Activated CD8-positive, alpha-beta T cell treated with anti-CD3 and anti-CD28 coated beads, Interleukin-2, amount 10 ng/mL, durations not matched to agents 7 days and 5 days (primary cell): ENCODE measurements around the gene RIOK1. TPM values are rescaled to one million over a fixed set of nuclear protein-coding genes. Genes with fewer than 3 reads are reported as not detected.
A peak's percentile ranks its signal among the peaks of the same experiment; 100 is the strongest.
"Not testable (repeated sequence)": the region's sequence is repeated elsewhere in the genome, so short reads cannot be mapped to it uniquely, and the experiment has no call there.

Source experiments
- ATAC-seq: fragments of 150-1000 bp; cut with Tn5 transposase; one replicate; pipeline ENCODE4 v1.10.0; 2021; ENCODE audit warnings: moderate library complexity
- CTCF ChIA-PET: fragments of 350-600 bp; sonication (Branson Sonifier 250); formaldehyde crosslinking; loops from one replicate; lab custom pipeline; 2021; ENCODE audit warnings: antibody characterized with exemption; lab: Charles Lee
- POLR2A ChIA-PET: fragments of 350-600 bp; sonication (Branson Sonifier 250); formaldehyde crosslinking; loops from one replicate; lab custom pipeline; 2021; ENCODE audit warnings: antibody characterized with exemption; lab: Charles Lee
- DNase-seq: peaks from one replicate; pipeline ENCODE4 v3.0.0-alpha.2; 2020
- H3K27ac Mint-ChIP-seq: one replicate; pipeline ENCODE4 v1.8.0; 2021; ENCODE audit warnings: mild to moderate bottlenecking, mixed read lengths
- H3K27me3 Mint-ChIP-seq: one replicate; pipeline ENCODE4 v1.8.0; 2021; ENCODE audit warnings: low read depth, mixed read lengths
- H3K36me3 Mint-ChIP-seq: one replicate; pipeline ENCODE4 v1.8.0; 2021; ENCODE audit warnings: low read depth, mixed read lengths
- H3K4me1 Mint-ChIP-seq: one replicate; pipeline ENCODE4 v1.8.0; 2021; ENCODE audit warnings: low read depth, mixed read lengths
- H3K4me3 Mint-ChIP-seq: one replicate; pipeline ENCODE4 v1.8.0; 2021; ENCODE audit warnings: mild to moderate bottlenecking, mixed read lengths
- H3K9me3 Mint-ChIP-seq: one replicate; pipeline ENCODE4 v1.8.0; 2022; ENCODE audit warnings: mixed read lengths; ENCODE audit not compliant: insufficient read depth
- total RNA-seq, 2 experiments: library from RNA; stranded (reverse); gene quantifications; one replicate each; pipeline ENCODE4 v1.2.3, GENCODE V29; 2021

Gene RIOK1
- total RNA-seq: 10 to 100 TPM; 35.8 to 37.0 TPM

- H3K9me3 Mint-ChIP-seq: no peaks in the 10 kb centered on the region
- peaks cover 35% of the 10 kb centered on the region for H3K36me3 Mint-ChIP-seq
- ChIA-PET POLR2A (interaction anchor here (0.5 to 2.6 kb wide), 5 partner anchors 10 to 200 kb away, joined by 3 to 23 read pairs (median 6); partner anchors contain the start of genes SNRNP48 and SSR1), CTCF (interaction anchor here (0.6 to 2.2 kb wide), 11 partner anchors 10 to 221 kb away, joined by 3 to 12 read pairs (median 3); no protein-coding TSS in a partner anchor)
- ATAC-seq: peak; percentile 96
- peaks cover 39% of the 10 kb centered on the region for H3K4me1 Mint-ChIP-seq
- peak; percentile 96 for DNase-seq
- no peaks in the 10 kb centered on the region for H3K27me3 Mint-ChIP-seq
- peak within 1 kb of the TSS; percentile 79 for H3K4me3 Mint-ChIP-seq
- H3K27ac Mint-ChIP-seq: peak within 1 kb of the TSS; percentile 98
Observed at GRCh38 chr6:7389451-7390225, at the start of gene RIOK1, which contains the start of gene CAGE1. Gene RIOK1, plus strand, starts transcription at chr6:7389808. Its CDS starts 195 bp downstream, at chr6:7390003. Gene CAGE1, minus strand, starts transcription at chr6:7389742. Its CDS starts 2,569 bp downstream, at chr6:7387173.

GRCh38 chr6:7341271-7341670 is 48.3 kb upstream of the RIOK1 start:
- H3K9me3 Mint-ChIP-seq: peaks cover 4% of the 10 kb centered on the region
- DNase-seq: no peak
- POLR2A ChIA-PET: interaction anchor here (1.2 kb wide), 1 partner anchor 10 kb away, joined by 3 read pairs; no protein-coding TSS in a partner anchor
- H3K27me3 Mint-ChIP-seq: peaks cover 26% of the 10 kb centered on the region
- no peak overlapping the region for H3K4me3 Mint-ChIP-seq
- H3K36me3 Mint-ChIP-seq: no peaks in the 10 kb centered on the region
- ATAC-seq: no peak
- no peak overlapping the region for H3K27ac Mint-ChIP-seq
- H3K4me1 Mint-ChIP-seq: peaks cover 6% of the 10 kb centered on the region
- CTCF ChIA-PET: interaction anchor here (0.8 to 1.3 kb wide), 2 partner anchors 10 to 66 kb away, joined by 4 read pairs; no protein-coding TSS in a partner anchor

- H3K9me3 Mint-ChIP-seq: peaks cover 4% of the 10 kb centered on the region
- H3K4me3 Mint-ChIP-seq: no peak overlapping the region
- no peaks in the 10 kb centered on the region for H3K36me3 Mint-ChIP-seq
- POLR2A ChIA-PET: no interaction called here
- no peak for DNase-seq
- CTCF ChIA-PET: no interaction called here
- no peak for ATAC-seq
- peaks cover 6% of the 10 kb centered on the region for H3K4me1 Mint-ChIP-seq
- no peak overlapping the region for H3K27ac Mint-ChIP-seq
- peaks cover 23% of the 10 kb centered on the region for H3K27me3 Mint-ChIP-seq
Observed at GRCh38 chr6:7341989-7342742, 47.4 kb upstream of the RIOK1 start.

GRCh38 chr6:7343546-7344475 is 45.8 kb upstream of the RIOK1 start:
- no peak for DNase-seq
- Mint-ChIP-seq H3K4me3 (no peak overlapping the region), H3K4me1 (peaks cover 6% of the 10 kb centered on the region), H3K9me3 (peaks cover 4% of the 10 kb centered on the region), H3K36me3 (no peaks in the 10 kb centered on the region), H3K27ac (no peak overlapping the region), H3K27me3 (peaks cover 16% of the 10 kb centered on the region)
- no peak for ATAC-seq
- ChIA-PET CTCF (no interaction called here), POLR2A (no interaction called here)

- not testable (repeated sequence) for H3K4me3 Mint-ChIP-seq, ATAC-seq
Observed at GRCh38 chr6:7344773-7345450, 44.7 kb upstream of the RIOK1 start.

GRCh38 chr6:7347551-7347997 is 42.0 kb upstream of the RIOK1 start:
- CTCF ChIA-PET, H3K36me3 Mint-ChIP-seq, H3K4me3 Mint-ChIP-seq, H3K27ac Mint-ChIP-seq, H3K4me1 Mint-ChIP-seq, ATAC-seq, POLR2A ChIA-PET, DNase-seq, H3K9me3 Mint-ChIP-seq: not testable (repeated sequence)
- peaks cover 29% of the 10 kb centered on the region for H3K27me3 Mint-ChIP-seq

More at GRCh38 chr6:7344773-7345450, 44.7 kb upstream of the RIOK1 start:
- POLR2A ChIA-PET, H3K9me3 Mint-ChIP-seq, H3K4me1 Mint-ChIP-seq, DNase-seq, H3K36me3 Mint-ChIP-seq, H3K27me3 Mint-ChIP-seq: not testable (repeated sequence)
- CTCF ChIA-PET: interaction anchor here (1.3 to 1.7 kb wide), 2 partner anchors 11 to 44 kb away, joined by 3 to 4 read pairs; partner anchors contain the start of genes CAGE1 and RIOK1
- peak overlapping the region; percentile 17 for H3K27ac Mint-ChIP-seq

- peaks cover 40% of the 10 kb centered on the region for H3K27me3 Mint-ChIP-seq
Observed at GRCh38 chr6:7350591-7350990, 39.0 kb upstream of the RIOK1 start.

GRCh38 chr6:7351916-7352315 is 37.7 kb upstream of the RIOK1 start:
- H3K36me3 Mint-ChIP-seq, DNase-seq, H3K4me3 Mint-ChIP-seq, POLR2A ChIA-PET, H3K4me1 Mint-ChIP-seq, CTCF ChIA-PET, H3K27ac Mint-ChIP-seq, ATAC-seq, H3K9me3 Mint-ChIP-seq: not testable (repeated sequence)
- peaks cover 40% of the 10 kb centered on the region for H3K27me3 Mint-ChIP-seq

More at GRCh38 chr6:7350591-7350990, 39.0 kb upstream of the RIOK1 start:
- CTCF ChIA-PET: interaction anchor here (1.0 kb wide), 1 partner anchor 10 kb away, joined by 4 read pairs; no protein-coding TSS in a partner anchor
- DNase-seq, H3K27ac Mint-ChIP-seq, ATAC-seq, H3K4me3 Mint-ChIP-seq, POLR2A ChIA-PET, H3K4me1 Mint-ChIP-seq, H3K9me3 Mint-ChIP-seq, H3K36me3 Mint-ChIP-seq: not testable (repeated sequence)

GRCh38 chr6:7367408-7367807 is 22.2 kb upstream of the RIOK1 start:
- ATAC-seq: no peak
- no peak overlapping the region for H3K27ac Mint-ChIP-seq
- H3K9me3 Mint-ChIP-seq: no peaks in the 10 kb centered on the region
- no peaks in the 10 kb centered on the region for H3K36me3 Mint-ChIP-seq
- POLR2A ChIA-PET: no interaction called here
- H3K4me3 Mint-ChIP-seq: no peak overlapping the region
- no peak for DNase-seq
- peaks cover 8% of the 10 kb centered on the region for H3K27me3 Mint-ChIP-seq
- CTCF ChIA-PET: no interaction called here
- H3K4me1 Mint-ChIP-seq: no peaks in the 10 kb centered on the region

- no peaks in the 10 kb centered on the region for H3K9me3 Mint-ChIP-seq
- H3K4me1 Mint-ChIP-seq: no peaks in the 10 kb centered on the region
- no peak overlapping the region for H3K27ac Mint-ChIP-seq
- H3K4me3 Mint-ChIP-seq: no peak overlapping the region
- POLR2A ChIA-PET: no interaction called here
- H3K36me3 Mint-ChIP-seq: no peaks in the 10 kb centered on the region
- CTCF ChIA-PET: interaction anchor here (0.9 kb wide), 1 partner anchor 97 kb away, joined by 3 read pairs; no protein-coding TSS in a partner anchor
- DNase-seq (no peak), ATAC-seq (no peak)
- peaks cover 2% of the 10 kb centered on the region for H3K27me3 Mint-ChIP-seq
Observed at GRCh38 chr6:7373739-7374138, 15.9 kb upstream of the RIOK1 start.
